GM21619 (cell line): ENCODE data around the gene TBPL1.

Experiments used
- ATAC-seq: cut with Tn5 transposase; IDR thresholded peaks from one replicate; pipeline ENCODE4 v1.9.1; 2021; ENCODE audit not compliant: unreplicated experiment

The TBPL1 gene

GRCh38 chr6:134034961-134035822 is 82.2 kb downstream of the TBPL1 start:
- peak; percentile 8 for ATAC-seq

GRCh38 chr6:134035823-134036296 is 82.8 kb downstream of the TBPL1 start:
- peak; percentile 65 for ATAC-seq

- ATAC-seq = no peak
These were observed 86.1 kb downstream of the TBPL1 start for GRCh38 chr6:134039116-134039515.
